ENCODE results near the gene EMCN.
"Not testable (repeated sequence)": the region's sequence is repeated elsewhere in the genome, so short reads cannot be mapped to it uniquely, and the experiment has no call there.

EMCN gene, protein sequence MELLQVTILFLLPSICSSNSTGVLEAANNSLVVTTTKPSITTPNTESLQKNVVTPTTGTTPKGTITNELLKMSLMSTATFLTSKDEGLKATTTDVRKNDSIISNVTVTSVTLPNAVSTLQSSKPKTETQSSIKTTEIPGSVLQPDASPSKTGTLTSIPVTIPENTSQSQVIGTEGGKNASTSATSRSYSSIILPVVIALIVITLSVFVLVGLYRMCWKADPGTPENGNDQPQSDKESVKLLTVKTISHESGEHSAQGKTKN

DNA sequence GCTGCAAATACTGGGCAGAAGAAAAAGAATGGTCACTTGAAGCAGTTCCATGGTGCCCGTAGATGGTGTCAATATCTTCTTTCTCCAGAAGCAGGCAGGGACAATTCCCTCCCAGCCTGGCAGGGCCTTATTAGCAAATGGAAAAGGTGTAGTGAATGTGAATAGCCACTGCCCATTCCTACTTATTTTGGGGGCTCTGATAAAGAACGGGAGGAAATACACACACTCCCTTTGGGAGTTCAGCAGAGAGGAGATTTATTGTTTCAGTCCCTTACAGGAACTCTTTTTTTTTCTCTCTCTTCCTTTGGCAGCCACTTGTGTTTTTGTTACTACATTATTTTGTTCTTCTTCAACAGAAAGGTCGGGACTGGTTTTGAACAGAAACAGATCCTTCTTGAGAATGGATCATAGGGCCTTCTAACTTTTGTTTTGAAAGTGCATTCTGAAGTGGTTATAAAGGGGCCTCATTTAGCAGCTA lies at the start of gene EMCN:
EMCN (minus strand) TSS at position 159 of the 478 bp plus-strand sequence; CDS start at position 51, 108 bp downstream.
- no peak for DNase-seq (ENCODE audit: low read depth)

DNA sequence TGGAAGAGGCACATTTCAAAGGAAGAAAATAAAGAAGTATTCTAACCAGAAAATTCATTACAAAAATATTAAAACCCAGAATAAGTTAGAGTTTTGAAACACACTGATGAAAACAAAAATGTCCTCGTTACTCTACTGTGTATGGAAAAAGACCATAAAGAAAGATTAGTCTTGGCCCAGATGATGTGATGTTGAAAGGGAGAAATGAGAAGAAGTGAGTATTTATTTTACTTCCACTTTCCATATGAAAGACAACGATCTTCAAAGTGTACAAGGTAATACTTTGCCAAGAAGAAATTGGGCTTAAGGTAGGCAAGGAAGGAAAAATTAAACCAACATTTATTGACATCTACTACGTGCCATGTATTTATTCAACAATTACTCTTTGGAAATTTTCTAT lies 48.6 kb upstream of the EMCN start:
- no peak for DNase-seq (ENCODE audit: low read depth)

DNA sequence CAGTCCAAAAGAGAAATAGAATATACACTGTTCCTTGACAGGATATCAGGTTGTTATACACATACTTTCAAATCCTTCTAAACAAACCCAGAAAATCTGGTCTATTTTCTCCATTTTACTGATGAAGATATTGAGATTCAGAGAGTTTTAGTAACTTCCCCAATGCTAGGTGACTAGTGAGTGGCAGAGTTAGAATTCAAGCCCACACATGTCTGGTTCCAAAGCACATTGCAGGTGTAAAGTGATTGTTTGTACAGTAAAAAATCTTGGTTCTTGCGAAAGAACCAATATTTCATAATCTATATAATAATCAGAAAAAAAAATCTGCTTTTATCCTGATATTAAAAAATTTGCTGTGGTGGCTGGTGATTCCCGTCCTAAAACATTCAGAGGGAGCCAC lies 39.5 kb upstream of the EMCN start:
- DNase-seq (ENCODE audit: low read depth): no peak

DNA sequence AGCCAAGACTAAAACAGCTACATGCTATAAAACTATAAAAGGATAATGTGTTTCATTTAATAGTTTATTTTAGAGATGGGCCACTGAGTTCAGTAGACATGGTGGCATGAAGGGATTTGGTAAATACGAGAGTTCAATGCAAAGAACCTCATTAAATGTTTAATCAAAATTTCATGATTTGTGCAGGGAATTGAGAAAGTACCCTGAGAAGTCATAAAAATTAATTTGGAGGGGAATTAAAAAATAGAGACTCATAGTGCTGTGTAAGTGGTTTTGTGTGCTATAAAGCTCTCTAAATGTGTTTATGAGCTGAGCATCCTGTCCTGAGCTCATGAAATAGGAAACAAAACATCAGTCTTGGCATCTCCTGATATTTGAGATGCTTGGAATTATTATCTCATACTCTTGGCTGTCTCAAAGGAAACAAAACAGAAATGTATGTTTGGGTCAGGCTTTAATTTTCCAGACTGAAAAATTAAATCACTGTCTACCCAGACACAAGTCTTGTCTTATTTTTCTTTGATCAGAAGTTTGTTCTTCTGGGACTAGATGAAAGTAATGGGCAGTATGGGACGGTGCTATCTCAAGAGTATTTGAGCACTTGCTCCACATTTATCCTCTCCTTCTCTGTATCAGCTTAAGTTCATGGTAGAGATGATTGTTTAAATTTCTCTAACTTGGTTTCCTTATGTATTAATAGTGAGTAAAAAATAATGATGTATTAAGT lies 38.0 kb upstream of the EMCN start:
- no peak for DNase-seq (ENCODE audit: low read depth)

DNA sequence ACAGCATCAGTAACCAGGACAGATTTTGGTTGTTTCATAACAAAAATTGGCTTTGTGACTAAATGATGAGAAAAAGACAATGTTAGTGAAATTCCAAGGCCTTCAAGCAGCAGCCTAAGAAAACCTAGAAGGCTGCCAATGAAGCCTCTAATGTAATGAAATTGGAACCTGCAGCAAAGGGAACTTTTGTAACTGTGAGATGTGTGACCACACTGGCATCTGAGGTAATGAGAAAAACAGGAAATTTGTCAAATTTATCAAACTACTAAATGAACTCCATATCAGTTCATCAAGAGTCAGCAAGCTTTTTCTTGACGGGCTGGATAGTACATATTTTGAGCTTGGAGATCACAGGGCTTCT lies 30.4 kb upstream of the EMCN start:
- no peak for DNase-seq (ENCODE audit: low read depth)

DNA sequence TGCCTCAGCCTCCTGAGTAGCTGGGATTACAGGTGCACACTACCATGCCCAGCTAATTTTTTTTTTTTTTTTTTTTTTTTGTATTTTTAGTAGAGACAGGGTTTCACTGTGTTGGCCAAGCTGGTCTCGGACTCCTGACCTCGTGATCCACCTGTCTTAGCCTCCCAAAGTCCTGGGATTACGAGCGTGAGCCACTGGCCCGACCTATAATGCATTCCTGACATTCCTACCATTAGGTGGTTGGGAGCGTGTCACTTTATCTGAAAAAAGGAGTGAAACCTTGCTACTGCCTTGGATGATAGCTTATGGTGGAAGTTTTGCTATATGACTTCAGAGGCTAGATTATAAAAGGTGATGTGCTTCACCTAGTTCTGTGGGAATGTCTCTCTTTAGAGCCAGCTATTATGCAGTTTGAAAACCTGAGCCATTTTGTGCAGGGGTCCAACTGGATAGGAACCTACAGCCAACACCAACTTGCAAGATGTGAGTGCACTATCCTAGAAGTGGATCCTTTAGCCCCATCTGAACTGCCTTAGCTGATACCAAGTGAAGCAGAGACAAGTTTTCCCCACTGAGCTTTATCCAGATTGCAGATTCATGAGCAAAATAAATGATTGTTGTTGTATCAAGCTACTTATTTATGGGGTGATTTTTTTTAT lies 29.8 kb upstream of the EMCN start:
- DNase-seq (ENCODE audit: low read depth): no peak

DNA sequence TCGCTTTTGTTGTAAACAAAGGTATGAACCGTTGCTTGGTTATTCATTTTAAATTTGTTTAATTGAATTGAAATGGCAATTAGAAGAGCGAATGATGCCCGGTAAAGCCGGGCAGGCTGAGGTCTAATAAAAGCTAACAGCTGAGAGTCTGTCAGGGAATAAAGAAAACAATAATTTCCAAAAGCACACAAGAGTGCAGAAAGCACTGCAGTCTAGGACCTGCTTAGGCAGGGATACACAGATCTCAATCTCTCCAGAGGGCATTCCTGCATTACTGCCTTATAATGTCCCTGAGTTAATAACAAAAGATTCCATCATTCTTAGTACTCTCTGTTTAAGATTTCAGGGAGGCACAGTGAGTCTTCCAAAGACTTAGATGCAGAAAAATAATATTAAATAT lies 27.6 kb upstream of the EMCN start:
- DNase-seq (ENCODE audit: low read depth): no peak

DNA sequence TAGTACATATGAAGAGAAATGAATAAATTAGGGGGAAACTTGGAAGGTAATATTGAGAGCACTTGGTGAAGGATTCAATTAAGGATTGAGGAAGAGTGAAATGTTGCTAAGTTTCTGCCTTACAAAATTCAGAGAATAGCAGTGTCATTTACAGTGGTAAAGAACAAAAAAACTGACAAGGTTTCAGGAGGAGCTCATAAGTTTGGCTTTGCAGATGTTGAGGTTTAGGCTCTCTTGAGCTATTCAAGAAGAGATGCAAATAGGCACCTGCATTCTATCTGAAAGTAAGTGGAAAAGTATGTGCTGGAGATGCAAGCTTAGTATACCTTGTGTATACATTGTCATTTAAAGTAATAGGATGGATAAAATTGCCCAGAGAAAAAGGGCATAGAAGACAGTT lies 22.3 kb upstream of the EMCN start:
- no peak for DNase-seq (ENCODE audit: low read depth)

DNA sequence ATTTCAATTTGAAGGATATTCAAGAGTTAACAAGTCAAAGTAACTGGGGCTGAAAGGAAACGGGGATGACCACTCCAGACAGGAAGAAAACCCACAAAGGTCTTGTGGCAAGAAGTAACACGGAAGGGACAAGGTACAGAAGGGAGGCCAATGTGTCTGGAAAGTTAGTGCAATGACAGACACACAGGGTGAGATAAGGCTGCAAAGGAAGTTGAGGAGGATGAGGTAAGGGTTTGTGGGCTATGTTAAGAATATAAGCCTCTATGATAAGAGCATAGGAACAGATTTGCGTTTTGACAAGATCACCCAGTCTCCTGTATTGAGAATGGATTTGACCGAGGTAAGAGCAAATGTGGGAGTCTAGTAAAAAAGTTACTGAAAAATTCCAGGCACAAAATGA lies 21.9 kb upstream of the EMCN start:
- no peak for DNase-seq (ENCODE audit: low read depth)

DNA sequence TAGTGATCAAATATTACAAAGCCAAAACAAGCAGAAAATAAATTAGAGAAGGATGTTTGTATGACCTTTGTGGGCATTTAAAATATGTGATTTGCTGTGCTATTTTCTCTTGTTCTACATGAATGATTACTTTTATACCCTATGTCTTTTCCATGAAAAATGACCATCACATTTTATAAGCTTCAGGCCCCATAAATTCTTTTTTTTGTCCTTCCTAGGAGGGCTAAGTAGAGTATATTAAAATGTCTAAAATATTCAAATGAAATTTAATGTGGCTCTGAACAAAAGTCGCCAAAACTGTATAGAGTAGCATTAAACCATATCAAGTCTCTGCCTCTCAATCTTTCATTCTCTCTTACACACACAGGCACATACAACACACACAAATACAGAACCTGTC lies 15.9 kb upstream of the EMCN start:
- no peak for DNase-seq (ENCODE audit: low read depth)

DNA sequence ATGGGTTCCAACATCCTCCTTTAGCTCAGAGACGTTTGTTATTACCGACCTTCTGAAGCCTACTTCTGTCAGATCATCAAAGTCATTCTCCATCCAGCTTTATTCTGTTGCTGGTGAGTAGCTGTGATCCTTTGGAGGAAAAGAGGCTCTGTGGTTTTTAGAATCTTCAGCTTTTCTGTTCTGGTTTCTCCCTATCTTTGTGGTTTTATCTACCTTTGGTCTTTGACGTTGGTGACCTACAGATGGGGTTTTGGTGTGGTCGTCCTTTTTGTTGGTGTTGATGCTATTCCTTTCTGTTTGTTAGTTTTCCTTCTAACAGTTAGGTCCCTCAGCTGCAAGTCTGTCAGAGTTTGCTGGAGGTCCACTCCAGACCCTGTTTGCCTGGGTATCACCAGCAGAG lies 12.3 kb upstream of the EMCN start:
- not testable (repeated sequence) for DNase-seq (ENCODE audit: low read depth)

DNA sequence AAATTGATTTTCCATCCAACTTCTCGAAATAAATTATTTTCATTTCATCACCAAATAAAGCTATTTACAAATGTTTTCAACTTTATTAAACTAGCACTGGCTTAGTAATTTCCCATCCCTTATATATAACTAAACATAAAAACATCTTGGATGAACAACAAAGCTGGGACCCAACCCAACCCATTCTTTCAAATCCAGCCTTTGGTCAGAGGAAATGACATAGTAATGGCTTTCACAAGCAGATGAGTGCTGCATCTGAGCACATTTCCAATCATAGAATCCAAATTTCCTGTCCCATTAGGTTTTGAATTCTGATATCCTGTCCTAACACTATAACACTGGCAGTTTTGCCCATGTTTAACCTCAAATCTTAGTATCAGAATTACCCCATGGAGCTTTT lies 7.9 kb upstream of the EMCN start:
- DNase-seq (ENCODE audit: low read depth): no peak

DNA sequence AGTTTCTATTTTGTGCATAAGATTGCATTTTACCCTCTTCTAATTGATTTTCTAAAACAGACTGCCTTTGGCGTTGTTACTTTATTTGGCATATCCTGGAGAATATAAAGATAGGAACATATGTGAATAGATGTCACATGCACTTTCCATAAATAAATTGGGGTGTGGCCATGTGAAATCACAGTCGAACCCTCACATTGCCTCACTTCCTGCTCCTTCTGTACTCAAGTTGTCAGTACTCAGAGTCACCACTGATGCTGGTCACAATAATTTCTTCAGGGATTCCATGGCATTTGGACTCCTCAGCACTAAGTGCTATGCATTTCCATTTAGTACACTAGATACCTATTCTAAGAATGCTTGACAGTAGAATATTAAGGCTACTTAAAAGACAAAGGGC lies 1.4 kb upstream of the EMCN start:
- DNase-seq (ENCODE audit: low read depth): no peak

DNA sequence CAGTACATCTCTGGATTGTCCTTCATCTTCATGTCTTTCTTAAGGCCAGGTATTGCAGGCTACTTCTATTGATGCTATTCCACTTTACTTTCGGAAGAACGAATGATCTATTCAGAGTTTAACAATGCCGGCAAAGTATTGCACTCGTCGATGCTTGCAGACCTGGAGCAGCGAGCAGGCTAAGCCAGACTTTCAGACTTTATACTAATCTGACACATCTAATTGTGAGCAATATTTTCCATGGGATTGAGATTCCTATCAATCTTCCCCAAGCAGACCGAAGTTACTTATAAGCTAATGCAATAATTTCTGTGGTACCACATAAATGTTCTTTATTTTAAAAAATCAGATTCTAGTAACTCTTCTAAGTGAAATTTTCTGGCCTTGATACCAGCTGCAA lies 1.6 kb downstream of the EMCN start:
- DNase-seq (ENCODE audit: low read depth): no peak

DNA sequence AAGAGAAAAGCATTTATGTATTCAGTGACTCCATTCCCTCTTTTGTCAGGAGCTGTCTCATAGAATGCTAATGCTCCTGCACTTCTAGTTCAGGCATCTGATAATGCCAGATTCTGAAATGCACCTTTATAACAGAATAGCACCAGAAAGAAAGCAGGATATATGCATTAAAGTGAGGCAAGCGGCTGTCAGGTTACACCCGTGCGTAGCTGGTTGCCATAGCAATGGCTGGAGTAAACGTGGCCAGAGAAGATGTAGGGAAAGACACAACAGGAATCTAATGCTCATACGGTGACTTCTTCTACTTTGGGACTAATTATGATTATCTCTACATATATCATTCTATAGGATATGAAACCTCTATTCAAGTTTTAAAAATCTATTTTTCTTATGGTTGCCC lies 5.9 kb downstream of the EMCN start:
- DNase-seq (ENCODE audit: low read depth): no peak

DNA sequence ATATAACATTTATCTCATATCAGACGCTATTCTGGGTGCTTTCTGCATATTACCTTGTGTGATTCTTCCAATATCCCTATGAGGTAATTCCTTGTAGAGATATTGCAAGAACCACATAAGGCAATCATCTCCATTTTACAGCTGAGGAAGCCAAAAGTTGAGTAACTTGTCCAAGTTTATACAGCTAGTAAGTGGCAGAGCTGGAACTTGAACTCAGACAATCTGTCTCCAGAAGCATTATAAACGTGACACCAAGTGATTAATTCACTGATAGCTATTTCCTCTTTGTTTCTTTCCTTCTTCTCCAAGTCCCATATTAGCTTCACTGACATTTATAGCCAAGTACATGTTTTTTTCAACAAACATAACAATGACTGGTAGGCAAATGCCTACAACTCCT lies 7.3 kb downstream of the EMCN start:
- no peak for DNase-seq (ENCODE audit: low read depth)

DNA sequence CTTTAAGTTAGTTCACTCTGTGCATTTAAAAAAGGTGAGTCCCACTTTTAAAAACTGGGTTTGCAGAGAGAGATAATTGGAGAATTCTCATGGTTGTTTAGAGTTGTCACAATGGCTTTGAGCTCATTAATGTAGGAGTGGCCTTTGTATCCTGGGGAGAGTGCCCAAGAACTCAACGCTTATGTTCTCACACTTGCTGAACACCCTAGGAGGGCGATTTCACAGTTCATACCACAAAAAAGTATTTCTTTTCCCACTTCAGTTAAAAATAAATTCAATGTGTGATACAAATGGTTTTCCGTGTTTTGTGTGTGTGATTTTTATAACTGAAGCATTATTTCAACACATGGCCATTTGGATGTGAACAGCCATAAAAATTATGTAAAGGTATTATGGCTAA lies 8.4 kb downstream of the EMCN start:
- no peak for DNase-seq (ENCODE audit: low read depth)

DNA sequence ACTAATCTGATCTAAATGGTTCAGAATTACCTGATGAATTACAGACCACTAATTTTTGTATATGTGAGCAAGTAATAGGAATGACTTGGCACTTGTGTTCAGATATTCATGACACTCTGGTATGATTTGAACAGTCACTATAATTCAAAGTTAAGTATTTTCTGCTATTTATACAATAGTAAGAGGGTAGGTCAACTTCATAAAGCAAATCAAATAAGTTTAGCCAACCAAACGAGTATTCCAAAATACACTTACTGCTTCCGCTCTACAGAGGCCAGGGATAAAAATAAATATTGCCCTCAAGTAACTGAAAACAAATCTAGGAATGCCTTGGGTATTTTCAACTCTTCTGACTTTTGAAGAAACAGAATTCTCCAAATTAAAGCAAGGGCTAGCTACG lies 9.1 kb downstream of the EMCN start:
- DNase-seq (ENCODE audit: low read depth): no peak

DNA sequence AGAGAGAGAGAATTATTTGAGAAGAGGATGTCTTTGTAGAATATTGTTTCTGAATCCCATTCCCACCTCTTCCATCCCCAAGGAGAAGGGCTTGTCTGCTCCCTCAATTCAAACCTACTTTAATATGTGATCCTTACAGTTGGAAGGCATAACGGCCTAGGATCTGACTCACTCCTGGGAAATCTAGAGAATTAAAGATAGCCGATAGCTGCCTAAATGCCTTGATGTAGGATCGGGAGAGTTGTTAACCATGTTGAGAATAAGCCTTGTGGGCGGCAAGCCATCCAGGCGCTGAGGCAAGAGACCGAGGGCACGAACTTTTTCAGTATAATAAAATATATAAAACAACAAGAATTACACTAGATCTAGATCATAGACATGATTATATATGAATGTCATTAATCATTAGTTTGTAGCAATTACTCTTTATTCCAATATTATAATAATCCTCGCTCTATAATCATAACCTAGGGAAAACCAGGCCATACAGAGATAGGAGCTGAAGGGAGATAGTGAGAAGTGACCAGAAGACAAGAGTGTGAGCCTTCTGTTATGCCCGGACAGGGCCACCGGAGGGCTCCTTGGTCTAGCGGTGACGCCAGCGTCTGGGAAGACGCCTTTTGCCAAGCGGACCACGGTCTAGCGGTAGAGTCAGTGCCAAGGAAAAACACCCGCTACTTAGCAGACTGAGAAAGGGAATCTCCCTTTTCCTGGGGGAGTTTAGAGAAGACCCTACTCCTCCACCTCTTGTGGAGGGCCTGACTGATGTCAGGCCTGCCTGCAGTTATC lies 13.5 kb downstream of the EMCN start:
- no peak for DNase-seq (ENCODE audit: low read depth)

DNA sequence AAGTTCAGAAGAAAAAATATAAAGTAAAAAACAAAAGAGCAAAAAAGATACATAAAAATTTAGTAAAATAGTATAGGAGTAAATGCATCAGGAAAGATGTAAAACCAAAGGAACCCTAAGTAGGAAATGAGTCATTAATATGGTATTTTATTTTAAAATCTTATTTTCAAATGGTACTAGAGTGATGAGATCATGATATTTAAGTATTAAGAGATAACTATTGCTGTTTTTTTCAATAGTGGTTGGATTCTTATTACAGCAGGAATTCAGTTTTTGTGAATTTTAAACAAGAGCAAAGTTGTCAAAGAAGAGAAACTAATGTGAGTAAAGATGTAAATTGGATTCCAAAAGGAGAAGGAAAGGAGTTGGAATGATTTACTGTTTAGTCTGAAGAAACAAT lies 20.0 kb downstream of the EMCN start:
- no peak for DNase-seq (ENCODE audit: low read depth)

DNA sequence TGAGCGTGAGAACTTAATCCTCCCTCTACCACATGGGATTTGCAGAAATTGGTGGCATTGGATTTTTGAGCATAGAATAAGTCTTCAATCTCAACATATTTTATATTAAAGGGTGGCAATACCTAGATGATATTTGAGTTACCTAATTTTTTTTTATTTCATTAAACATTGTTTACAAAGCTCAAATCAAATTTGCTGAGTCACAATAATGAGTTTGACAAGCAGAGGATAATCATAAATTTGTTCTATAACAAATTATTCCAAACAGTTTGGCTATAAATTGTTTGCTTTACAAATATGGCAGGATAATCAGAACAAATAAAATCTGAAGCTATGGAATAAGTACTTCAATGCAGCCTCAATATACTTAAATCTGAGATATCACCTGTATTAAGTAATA lies 22.7 kb downstream of the EMCN start:
- DNase-seq (ENCODE audit: low read depth): no peak

DNA sequence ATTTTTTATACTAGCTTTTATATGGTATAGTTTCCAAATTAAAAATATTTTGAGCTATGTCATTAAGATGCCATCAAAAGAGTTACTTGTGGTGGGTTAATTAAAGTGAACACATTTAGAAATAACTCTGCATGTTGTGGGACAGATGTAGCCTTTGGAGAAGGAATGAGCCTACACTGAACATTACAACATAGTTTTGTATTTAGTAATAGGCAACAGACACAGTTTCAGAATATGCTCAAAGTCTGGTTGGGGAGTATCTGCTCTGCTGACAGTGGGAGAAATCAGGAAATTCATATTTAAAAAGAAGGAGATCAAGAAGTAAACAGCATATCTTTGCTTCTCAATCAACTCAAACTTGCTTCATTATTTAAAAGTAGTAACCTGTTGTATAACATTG lies 23.7 kb downstream of the EMCN start:
- DNase-seq (ENCODE audit: low read depth): no peak

DNA sequence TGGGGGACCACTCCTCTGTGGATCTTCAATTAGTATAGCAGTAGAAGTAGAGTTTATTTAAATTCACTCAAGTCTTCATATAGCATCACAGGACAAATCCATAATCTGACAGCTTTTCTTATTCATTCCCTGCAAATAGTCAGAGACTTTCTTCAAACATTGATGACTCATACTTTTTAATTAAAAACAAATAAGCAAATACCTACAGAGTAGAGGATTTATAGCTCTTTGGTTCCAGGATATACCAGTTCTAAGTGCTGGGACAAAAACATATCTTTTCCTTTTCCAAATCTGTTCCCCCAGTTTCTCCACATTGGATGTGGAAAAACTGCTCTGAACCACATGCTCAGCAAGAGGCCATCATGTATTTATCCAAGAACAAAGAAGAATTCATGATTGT lies 24.1 kb downstream of the EMCN start:
- DNase-seq (ENCODE audit: low read depth): no peak

All from stimulated activated CD8-positive, alpha-beta memory T cell treated with anti-CD3 and anti-CD28 coated beads, Interleukin-7, amount 100 ng/mL, for 24 hours (primary cell).